ENCODE data around the gene TMPRSS7.

The TMPRSS7 gene

DNA sequence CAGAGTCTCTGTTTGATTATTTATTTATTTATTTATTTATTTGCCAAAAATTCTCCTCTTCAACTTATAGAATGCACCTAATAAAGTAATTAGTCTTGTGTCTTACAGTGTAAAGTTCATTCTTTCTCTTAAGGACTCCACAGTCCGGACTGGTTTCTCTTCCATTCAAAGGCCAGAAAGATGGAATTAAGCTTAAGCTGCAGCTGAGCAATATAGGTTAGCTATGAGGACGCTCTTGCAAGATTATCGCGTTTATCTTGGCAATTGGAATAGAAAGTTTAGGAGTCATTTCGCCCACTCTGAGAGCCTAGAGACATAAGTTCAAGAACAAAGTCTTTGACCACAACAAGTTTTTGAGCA, 20.8 kb upstream of the TMPRSS7 start:
- Histone ChIP-seq H3K27me3 (replicated peaks; ENCODE audit: control insufficient read depth, insufficient read depth, low read length) (no peaks in the 10 kb centered on the region), H3K36me3 (ENCODE audit: control insufficient read depth, insufficient read depth, low read length) (no peaks in the 10 kb centered on the region), H3K4me3 (replicated peaks; ENCODE audit: low read depth, low read length) (no peak overlapping the region)
- TF ChIP-seq, protein P1, sequence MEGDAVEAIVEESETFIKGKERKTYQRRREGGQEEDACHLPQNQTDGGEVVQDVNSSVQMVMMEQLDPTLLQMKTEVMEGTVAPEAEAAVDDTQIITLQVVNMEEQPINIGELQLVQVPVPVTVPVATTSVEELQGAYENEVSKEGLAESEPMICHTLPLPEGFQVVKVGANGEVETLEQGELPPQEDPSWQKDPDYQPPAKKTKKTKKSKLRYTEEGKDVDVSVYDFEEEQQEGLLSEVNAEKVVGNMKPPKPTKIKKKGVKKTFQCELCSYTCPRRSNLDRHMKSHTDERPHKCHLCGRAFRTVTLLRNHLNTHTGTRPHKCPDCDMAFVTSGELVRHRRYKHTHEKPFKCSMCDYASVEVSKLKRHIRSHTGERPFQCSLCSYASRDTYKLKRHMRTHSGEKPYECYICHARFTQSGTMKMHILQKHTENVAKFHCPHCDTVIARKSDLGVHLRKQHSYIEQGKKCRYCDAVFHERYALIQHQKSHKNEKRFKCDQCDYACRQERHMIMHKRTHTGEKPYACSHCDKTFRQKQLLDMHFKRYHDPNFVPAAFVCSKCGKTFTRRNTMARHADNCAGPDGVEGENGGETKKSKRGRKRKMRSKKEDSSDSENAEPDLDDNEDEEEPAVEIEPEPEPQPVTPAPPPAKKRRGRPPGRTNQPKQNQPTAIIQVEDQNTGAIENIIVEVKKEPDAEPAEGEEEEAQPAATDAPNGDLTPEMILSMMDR (IDR thresholded peaks at IDR 0.05; ENCODE audit: insufficient read depth, low read length, poor library complexity, severe bottlenecking), result no peak
- DNase-seq (ENCODE audit: extremely low read depth, insufficient read length), result no peak

DNA sequence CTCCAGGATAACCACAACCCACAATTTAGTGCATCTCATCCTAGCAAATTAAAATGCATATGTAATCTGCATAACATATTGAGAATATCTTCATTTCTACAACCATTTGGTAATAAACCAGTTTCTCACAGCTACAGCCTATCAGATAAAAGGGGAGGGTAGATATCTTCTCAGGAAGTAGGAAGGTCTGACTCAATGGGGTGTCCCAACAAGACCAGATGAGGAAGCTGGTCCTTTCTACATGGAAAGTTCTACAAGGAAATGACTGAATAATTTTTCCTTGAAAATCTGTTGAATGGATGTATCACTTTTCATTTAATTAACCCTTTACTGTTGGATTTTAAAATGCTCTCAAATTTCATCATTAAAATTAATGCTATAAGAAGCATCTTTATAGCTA, 17.4 kb upstream of the TMPRSS7 start:
- H3K27me3 ChIP-seq (replicated peaks; ENCODE audit: control insufficient read depth, insufficient read depth, low read length), result no peaks in the 10 kb centered on the region
- no peaks in the 10 kb centered on the region for H3K36me3 ChIP-seq (ENCODE audit: control insufficient read depth, insufficient read depth, low read length)
- TF ChIP-seq, protein P1 (IDR thresholded peaks at IDR 0.05; ENCODE audit: insufficient read depth, low read length, poor library complexity, severe bottlenecking), result no peak
- no peak for DNase-seq (ENCODE audit: extremely low read depth, insufficient read length)
- H3K4me3 ChIP-seq (replicated peaks; ENCODE audit: low read depth, low read length), result no peak overlapping the region

DNA sequence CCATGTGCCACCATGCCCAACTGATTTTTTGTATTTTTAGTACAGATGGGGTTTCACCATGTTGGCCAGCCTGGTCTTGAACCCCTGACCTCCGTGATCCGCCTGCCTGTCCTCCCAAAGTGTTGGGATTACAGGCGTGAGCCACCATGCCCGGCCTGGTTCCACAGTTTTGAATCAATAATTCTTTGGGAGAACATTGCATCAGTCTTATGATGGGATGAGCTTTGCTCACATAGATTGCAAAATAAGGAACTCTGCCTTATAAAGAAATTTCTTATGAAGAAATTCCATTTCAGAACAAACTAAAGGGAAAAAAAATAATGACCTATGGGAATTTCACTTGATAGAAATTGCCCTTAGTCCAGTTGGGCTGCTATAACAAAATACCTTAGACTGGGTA, 15.8 kb upstream of the TMPRSS7 start:
- no peaks in the 10 kb centered on the region for H3K36me3 ChIP-seq (ENCODE audit: control insufficient read depth, insufficient read depth, low read length)
- no peak overlapping the region for H3K4me3 ChIP-seq (replicated peaks; ENCODE audit: low read depth, low read length)
- TF ChIP-seq, protein P1 (IDR thresholded peaks at IDR 0.05; ENCODE audit: insufficient read depth, low read length, poor library complexity, severe bottlenecking), result no peak
- DNase-seq (ENCODE audit: extremely low read depth, insufficient read length), result no peak
- H3K27me3 ChIP-seq (replicated peaks; ENCODE audit: control insufficient read depth, insufficient read depth, low read length), result no peaks in the 10 kb centered on the region

DNA sequence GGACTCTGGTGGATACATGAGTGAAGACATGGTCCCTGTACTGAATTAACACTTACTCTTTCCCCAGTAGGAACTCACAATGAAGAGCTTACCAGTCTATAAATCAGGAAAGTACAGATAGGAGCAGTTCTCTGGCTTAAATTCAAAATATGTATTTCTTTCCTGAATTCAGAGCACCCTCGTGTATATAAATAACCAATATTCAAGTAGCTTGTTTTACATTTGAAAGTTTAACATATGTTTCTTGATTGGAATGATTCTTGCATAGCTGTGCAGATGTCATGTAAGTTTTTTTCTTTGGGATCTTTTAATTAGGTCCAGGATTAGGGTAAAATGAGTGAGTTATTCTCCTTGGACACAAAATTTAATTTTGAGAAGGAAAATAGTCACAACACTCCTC, 14.8 kb upstream of the TMPRSS7 start:
- no peak overlapping the region for H3K4me3 ChIP-seq (replicated peaks; ENCODE audit: low read depth, low read length)

DNA sequence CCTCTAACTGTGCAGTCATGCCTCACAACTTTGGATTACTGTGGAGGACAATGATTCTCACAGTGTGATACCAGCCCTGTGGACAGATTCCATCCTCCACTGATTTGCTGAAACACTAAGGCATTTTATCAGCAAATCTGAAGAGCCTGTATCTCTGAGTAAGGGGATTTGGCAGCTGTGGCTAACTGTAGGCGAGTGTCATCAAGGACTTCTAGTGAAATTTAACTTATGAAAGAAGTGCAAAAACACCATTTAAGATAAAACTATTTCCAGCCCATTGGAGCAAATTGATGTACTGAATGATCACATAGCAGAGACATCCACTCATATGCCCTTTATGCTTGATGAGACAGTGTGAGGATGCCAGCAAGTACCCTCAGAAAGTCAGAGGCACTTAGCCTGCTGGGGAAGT, 13.9 kb upstream of the TMPRSS7 start:
- Histone ChIP-seq H3K36me3 (ENCODE audit: control insufficient read depth, insufficient read depth, low read length) (no peaks in the 10 kb centered on the region), H3K27me3 (replicated peaks; ENCODE audit: control insufficient read depth, insufficient read depth, low read length) (no peaks in the 10 kb centered on the region), H3K4me3 (replicated peaks; ENCODE audit: low read depth, low read length) (no peak overlapping the region)
- TF ChIP-seq, protein P1 (IDR thresholded peaks at IDR 0.05; ENCODE audit: insufficient read depth, low read length, poor library complexity, severe bottlenecking), result no peak
- no peak for DNase-seq (ENCODE audit: extremely low read depth, insufficient read length)

More for the DNA sequence above, 14.8 kb upstream of the TMPRSS7 start:
- Histone ChIP-seq H3K27me3 (replicated peaks; ENCODE audit: control insufficient read depth, insufficient read depth, low read length) (no peaks in the 10 kb centered on the region), H3K36me3 (ENCODE audit: control insufficient read depth, insufficient read depth, low read length) (no peaks in the 10 kb centered on the region)
- TF ChIP-seq, protein P1 (IDR thresholded peaks at IDR 0.05; ENCODE audit: insufficient read depth, low read length, poor library complexity, severe bottlenecking), result no peak
- no peak for DNase-seq (ENCODE audit: extremely low read depth, insufficient read length)

DNA sequence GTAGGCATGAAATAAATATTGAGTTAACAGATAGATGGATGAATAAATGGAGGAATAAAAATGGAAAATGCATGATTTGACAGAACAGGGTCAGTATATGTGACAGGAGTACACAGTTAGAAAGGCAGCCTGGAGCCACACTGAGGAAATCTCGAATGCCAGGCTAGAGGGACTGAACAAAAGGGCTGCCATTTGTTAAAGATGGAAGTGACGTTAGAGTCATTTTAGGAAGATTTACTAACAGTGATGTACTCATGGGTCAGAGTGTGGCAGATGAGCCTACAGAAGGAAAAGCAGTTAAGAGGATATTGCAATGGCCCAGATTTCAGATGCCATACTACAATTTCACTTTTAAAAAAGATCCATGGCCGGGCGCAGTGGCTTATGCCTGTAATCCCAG, 7.4 kb upstream of the TMPRSS7 start:
- Histone ChIP-seq H3K36me3 (ENCODE audit: control insufficient read depth, insufficient read depth, low read length) (no peaks in the 10 kb centered on the region), H3K27me3 (replicated peaks; ENCODE audit: control insufficient read depth, insufficient read depth, low read length) (no peaks in the 10 kb centered on the region), H3K4me3 (replicated peaks; ENCODE audit: low read depth, low read length) (no peak overlapping the region)
- TF ChIP-seq, protein P1 (IDR thresholded peaks at IDR 0.05; ENCODE audit: insufficient read depth, low read length, poor library complexity, severe bottlenecking), result no peak
- no peak for DNase-seq (ENCODE audit: extremely low read depth, insufficient read length)
